Activated naive CD8-positive, alpha-beta T cell treated with anti-CD3 and anti-CD28 coated beads, Interleukin-2, amount 50 U/mL, for 16 hours (primary cell): ENCODE results near the gene MAGEA6.
"Not testable (repeated sequence)": the region's sequence is repeated elsewhere in the genome, so short reads cannot be mapped to it uniquely, and the experiment has no call there.

Experiments
- DNase-seq: peaks from one replicate; pipeline ENCODE4 v3.0.0-alpha.2; 2020; ENCODE audit warnings: low read depth, low spot score

MAGEA6 gene

DNA sequence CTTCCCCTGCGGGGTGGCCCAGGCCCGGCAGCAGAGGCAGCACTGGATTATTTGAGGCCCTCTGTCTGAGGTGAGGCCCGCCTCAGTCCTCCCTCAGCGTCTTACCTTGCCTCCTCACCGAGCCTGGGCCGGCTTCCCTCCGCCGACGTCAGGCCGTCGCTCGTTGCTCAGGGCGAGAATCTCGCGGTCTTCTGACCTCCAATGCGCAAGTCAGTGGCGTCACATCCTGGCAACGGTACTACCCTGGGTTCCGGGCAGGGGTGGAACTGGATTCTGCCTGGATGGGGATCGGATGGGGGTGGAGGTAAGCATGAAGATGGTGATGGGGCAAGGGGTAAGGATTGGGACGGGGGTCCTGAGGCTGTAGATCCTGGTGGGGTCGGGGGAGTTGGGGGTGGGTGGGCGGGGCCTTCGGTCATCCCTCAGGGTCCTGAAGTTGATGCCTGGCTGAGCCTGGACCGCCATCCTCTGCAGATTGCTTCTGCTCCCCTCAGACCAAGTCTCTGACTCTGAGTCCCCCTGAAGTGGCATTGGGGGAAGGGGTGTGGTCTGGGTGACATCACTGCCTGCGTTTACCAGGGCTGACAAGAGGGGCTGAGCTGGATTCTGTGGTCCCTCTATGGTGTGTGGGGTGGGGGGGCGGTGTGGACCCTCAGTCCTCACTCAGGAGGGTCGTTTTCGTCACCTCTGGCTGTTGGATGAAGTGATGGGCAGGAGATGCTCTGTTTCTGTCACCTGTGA lies at the start of gene MAGEA6:
TSS of gene MAGEA6 (minus strand) at position 141 of the 741 bp plus-strand sequence. CDS start 2,039 bp downstream, outside the sequence.
- not testable (repeated sequence) for DNase-seq

DNA sequence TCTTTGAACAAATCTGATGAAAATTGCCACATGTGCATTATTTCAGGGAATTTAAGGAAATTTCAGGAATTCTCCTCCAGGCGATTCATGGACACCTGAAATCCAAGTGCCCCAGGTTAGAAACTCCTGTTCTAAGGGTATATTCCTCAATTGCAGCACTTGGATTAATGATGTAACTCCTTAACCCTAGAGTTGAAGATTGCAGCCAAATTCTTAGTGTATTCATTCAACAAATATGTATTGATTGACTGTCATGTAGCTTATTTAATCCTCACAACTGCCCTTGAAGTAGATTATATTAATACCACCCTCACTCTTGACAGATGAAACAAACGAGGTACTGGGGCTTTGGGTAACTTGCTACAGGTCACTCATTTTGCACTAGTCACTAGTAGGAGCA lies 49.8 kb upstream of the MAGEA6 start:
- no peak for DNase-seq

- DNase-seq, result no peak
These were observed 48.9 kb upstream of the MAGEA6 start for GRCh38 chrX:152818356-152818755.

DNA sequence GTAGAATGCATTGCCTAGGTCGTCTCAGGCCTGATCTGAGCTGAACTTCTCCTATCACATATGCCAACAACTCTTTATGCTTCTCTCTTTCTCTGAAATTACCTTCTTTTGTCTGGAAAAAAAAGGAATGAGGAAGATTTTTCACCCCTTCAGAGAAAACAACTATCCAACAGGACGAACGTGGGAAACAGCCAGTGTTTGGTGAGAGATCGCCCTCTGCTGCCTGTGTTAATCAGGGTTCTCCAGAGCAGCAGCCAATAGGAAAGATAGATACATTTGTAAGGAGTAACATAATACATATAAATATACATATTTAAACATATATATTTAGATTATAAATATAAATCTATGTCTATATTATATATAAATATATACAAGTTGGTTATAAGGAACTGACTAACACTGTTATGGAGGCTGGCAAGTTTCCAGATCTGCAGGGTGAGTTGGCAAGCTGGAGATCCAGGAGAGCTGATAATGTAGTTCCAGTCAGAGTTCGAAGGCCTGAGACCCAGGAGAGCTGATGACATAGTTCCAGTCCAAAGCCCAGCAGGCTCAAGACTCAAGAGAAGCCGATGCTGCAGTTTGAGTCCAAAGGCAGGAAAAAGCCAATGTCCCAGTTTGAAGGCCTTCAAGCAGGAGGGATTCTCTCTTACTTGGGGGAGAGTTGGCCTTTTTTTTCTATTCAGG lies 47.7 kb upstream of the MAGEA6 start:
- no peak for DNase-seq

- no peak for DNase-seq
These were observed 44.6 kb upstream of the MAGEA6 start for GRCh38 chrX:152814048-152814447.

- no peak for DNase-seq
These were observed 43.7 kb upstream of the MAGEA6 start for GRCh38 chrX:152813206-152813605.

GRCh38 chrX:152810403-152810802 lies 40.9 kb upstream of the MAGEA6 start:
- DNase-seq, result no peak

DNA sequence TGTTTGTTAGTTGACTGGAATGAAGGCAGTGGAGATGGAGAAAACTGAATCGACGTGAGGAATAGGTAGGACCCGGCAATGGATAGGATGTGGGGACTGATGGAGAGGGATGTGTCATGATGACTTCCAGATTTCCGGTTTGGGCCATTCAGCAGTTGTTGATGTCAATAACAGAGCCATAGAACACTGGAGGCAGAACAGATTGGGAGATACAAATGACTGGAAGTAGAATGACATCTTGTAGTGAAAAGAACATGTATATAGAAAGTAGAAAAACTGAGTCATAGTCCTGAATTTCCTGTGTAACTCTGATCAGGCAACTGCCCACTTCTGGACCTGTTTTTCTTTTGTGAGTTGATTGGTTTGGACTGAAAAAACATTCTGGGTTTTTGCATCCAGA lies 36.5 kb upstream of the MAGEA6 start:
- no peak for DNase-seq

GRCh38 chrX:152798945-152799344 lies 29.5 kb upstream of the MAGEA6 start:
- no peak for DNase-seq

GRCh38 chrX:152787062-152787461 lies 17.6 kb upstream of the MAGEA6 start:
- not testable (repeated sequence) for DNase-seq

DNA sequence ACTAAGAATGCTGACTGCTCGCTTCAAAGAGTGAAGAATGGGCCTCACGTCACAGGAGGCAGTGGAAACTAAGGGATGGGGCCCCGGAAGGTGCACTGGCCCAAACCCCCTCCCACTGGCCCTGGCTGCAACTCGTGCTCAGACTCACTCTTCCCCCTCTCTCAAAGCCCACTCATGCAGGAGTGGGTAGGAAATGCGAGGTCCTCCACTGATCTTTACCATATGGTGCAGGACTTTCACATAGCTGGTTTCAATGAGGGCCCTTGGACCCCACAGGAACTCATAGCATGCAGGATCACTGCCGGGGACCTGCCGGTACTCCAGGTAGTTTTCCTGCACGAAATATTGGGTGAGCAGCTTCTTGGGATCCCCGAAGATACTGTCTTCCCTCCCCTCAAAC lies 2.9 kb downstream of the MAGEA6 start:
- not testable (repeated sequence) for DNase-seq

DNA sequence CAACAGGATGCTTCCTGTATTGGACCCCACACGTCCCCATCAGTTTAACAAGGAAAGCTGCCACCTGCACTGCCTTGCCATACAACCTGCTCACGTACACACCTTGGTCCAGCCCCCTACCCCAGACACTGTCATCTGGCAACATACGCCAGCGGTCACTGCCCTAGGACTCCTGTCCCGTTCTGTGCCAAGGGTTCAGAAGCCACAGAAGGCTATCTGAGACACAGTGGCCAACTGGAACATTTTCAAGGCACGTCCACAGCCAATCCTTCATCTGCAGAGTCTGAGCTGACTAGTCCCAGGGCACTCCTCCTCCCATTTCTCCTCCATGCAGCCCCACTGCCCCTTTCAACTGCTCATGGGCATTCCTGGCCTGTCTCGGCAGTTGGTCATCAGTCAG lies 7.9 kb downstream of the MAGEA6 start:
- not testable (repeated sequence) for DNase-seq

- not testable (repeated sequence) for DNase-seq
These were observed 9.9 kb downstream of the MAGEA6 start for GRCh38 chrX:152759544-152759943.

DNA sequence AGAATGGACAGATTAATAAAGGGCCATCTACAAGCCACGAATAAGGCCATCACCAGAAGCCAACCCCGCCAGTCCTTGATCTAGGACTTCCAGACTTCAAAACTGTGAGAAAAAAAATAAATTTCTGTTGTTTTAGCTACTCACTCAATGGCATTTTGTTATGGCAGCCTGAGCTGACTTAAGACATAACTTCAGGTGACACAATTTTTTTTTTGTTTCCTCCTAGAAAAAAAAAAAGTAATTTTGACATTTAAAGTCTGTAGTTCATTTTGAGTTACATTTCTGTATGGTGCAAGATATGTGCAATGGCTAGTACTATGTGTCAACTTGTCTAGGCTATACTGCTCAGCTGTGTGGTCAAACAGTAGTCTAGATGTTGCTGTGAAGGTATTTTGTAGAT lies 10.6 kb downstream of the MAGEA6 start, which contains the start of gene CSAG3:
TSS of gene CSAG3 (plus strand) at position 301 of the 400 bp plus-strand sequence.
- DNase-seq, result not testable (repeated sequence)

- not testable (repeated sequence) for DNase-seq
These were observed 14.6 kb downstream of the MAGEA6 start for GRCh38 chrX:152754871-152755270.

DNA sequence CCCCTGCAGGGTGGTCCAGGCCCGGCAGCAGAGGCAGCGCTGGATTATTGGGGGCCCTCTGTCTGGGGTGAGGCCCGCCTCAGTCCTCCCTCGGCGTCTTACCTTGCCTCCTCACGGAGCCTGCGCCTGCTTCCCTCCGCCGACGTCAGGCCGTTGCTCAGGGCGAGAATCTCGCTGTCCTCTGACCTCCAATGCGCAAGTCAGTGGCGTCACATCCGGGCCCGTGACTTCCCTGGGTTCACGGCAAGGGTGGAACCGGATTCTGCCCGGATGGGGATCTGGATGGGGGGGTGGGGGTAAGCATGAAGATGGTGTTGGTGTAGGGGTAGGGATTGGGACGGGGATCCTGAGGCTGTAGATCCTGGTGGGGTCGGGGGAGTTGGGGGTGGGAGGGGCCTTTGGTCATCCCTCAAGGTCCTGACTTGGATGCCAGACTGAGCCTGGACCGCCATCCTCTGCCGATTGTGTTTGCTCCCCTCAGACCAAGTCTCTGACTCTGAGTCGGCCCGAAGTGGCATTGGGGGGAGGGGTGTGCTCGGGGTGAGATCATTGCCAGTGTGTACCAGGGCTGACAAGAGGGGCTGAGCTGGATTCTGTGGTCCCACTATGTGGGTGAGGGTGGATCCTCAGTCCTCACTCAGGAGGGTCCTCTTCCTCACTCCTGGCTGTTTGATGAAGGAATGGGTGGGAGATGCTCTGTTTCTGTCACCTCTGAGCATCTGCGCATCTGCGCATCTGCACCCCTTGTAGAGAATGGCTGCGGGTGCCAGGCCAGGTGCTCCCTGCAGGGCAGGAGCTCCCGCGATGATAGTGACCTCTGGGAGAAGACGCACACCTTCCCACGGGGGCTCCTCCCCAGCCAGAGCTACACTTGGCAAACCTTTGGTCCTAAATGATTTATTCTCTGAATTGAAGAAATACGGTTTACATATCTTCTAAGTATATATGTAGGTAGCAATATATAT lies 15.5 kb downstream of the MAGEA6 start, which contains the start of gene MAGEA2:
TSS of gene MAGEA2 (minus strand) at position 157 of the 965 bp plus-strand sequence. CDS start 2,479 bp downstream, outside the sequence.
- not testable (repeated sequence) for DNase-seq

- no peak for DNase-seq
These were observed 30.9 kb downstream of the MAGEA6 start for GRCh38 chrX:152738560-152738959.

DNA sequence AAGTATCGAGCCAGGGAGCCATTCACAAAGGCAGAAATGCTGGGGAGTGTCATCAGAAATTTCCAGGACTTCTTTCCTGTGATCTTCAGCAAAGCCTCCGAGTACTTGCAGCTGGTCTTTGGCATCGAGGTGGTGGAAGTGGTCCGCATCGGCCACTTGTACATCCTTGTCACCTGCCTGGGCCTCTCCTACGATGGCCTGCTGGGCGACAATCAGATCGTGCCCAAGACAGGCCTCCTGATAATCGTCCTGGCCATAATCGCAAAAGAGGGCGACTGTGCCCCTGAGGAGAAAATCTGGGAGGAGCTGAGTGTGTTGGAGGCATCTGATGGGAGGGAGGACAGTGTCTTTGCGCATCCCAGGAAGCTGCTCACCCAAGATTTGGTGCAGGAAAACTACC lies 33.0 kb downstream of the MAGEA6 start:
- DNase-seq, result not testable (repeated sequence)

DNA sequence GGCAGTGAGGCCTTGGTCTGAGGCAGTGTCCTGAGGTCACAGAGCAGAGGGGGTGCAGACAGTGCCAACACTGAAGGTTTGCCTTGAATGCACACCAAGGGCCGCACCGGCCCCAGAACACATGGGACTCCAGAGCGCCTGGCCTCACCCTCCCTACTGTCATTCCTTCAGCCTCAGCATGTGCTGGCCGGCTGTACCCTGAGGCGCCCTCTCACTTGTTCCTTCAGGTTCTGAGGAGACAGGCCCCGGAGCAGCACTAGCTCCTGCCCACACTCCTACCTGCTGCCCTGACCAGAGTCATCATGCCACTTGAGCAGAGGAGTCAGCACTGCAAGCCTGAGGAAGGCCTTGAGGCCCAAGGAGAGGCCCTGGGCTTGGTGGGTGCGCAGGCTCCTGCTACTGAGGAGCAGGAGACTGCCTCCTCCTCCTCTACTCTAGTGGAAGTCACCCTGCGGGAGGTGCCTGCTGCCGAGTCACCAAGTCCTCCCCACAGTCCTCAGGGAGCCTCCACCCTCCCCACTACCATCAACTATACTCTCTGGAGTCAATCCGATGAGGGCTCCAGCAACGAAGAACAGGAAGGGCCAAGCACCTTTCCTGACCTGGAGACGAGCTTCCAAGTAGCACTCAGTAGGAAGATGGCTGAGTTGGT lies 33.5 kb downstream of the MAGEA6 start:
- DNase-seq, result no peak

- no peak for DNase-seq
These were observed 34.4 kb downstream of the MAGEA6 start for GRCh38 chrX:152735101-152735500.
